Hematopoietic multipotent progenitor cell treated with erythropoietin and hydrocortisone succinate and interleukin-3 and kit ligand, for 8 days (in vitro differentiated cells): Measurements from ENCODE around the gene USB1.
A peak's percentile ranks its signal among the peaks of the same experiment; 100 is the strongest.

Experiments
- DNase-seq: peaks from one replicate; pipeline ENCODE4 v3.0.0-alpha.2; 2015

The USB1 gene

GRCh38 chr16:58021661-58022551 is 20.7 kb downstream of the USB1 start:
- DNase-seq: no peak

- no peak for DNase-seq
These were observed 21.6 kb downstream of the USB1 start for GRCh38 chr16:58022601-58023371.

- DNase-seq: peak; percentile 67
These were observed 23.5 kb downstream of the USB1 start for GRCh38 chr16:58024486-58025350.

- peak; percentile 64 for DNase-seq
These were observed 24.3 kb downstream of the USB1 start, which contains the start of gene MMP15 for GRCh38 chr16:58025351-58026138. TSS of gene MMP15 (plus strand) at chr16:58025754. CDS start at chr16:58026351, 597 bp downstream.

GRCh38 chr16:58026139-58026704 is 25.0 kb downstream of the USB1 start:
- peak; percentile 17 for DNase-seq

- DNase-seq: no peak
These were observed 25.5 kb downstream of the USB1 start for GRCh38 chr16:58026705-58027160.

GRCh38 chr16:58027161-58027915 is 26.1 kb downstream of the USB1 start:
- no peak for DNase-seq

GRCh38 chr16:58027916-58028455 is 26.8 kb downstream of the USB1 start:
- no peak for DNase-seq

- DNase-seq: no peak
These were observed 27.4 kb downstream of the USB1 start for GRCh38 chr16:58028541-58029070.

GRCh38 chr16:58029410-58029809 is 28.2 kb downstream of the USB1 start:
- no peak for DNase-seq

GRCh38 chr16:58030136-58030840 is 29.1 kb downstream of the USB1 start:
- no peak for DNase-seq

GRCh38 chr16:58031016-58031800 is 30.0 kb downstream of the USB1 start:
- no peak for DNase-seq

- no peak for DNase-seq
These were observed 31.6 kb downstream of the USB1 start for GRCh38 chr16:58032710-58033293.

- no peak for DNase-seq
These were observed 33.0 kb downstream of the USB1 start for GRCh38 chr16:58034128-58034685.

GRCh38 chr16:58034774-58035173 is 33.6 kb downstream of the USB1 start:
- no peak for DNase-seq

- DNase-seq: no peak
These were observed 34.4 kb downstream of the USB1 start for GRCh38 chr16:58035356-58036170.

- DNase-seq: no peak
These were observed 35.7 kb downstream of the USB1 start for GRCh38 chr16:58036943-58037342.
